Measurements from ENCODE around the gene GARS1.

Gene GARS1

DNA sequence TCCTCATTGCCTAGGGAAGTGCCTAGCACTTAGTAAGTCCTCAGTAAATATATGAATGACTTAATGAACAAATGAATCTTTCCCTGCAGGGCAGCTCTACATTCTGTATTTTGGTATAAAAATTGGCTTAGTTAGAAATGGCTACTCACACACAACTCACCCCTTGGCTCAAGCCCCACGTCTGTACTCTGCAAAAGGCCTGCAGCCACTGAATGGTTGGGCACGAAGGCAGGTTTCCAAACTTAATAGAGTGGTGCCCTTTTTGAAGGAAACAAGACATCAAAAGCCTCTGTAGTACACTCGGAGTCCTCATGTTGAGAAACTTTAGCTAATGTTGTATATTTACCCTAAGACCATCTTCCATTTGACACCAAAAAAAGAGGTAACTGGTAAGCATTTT, 51.0 kb downstream of the GARS1 start:
- Histone ChIP-seq H3K36me3 (peaks cover 38 to 53% (median 46%) of the 10 kb centered on the region in 11 experiments), H3K9me3 (replicated peaks in 1 of 11) (no peaks in the 10 kb centered on the region), H4K20me1 (peaks cover 0 to 23% (median 14%) of the 10 kb centered on the region in 11 experiments; a peak in 12 of 22 replicates), H3K27me3 (no peaks in the 10 kb centered on the region), H3K9ac (no peak overlapping the region), H3K4me3 (no peak overlapping the region), H3K27ac (no peak overlapping the region), H3K4me2 (no peak overlapping the region), H3K4me1 (no peaks in the 10 kb centered on the region)
- TF ChIP-seq Cebpa-rat (IDR thresholded peaks at IDR 0.05) = no peak

- H3K4me2 ChIP-seq = no peak overlapping the region
- TF ChIP-seq Cebpa-rat (IDR thresholded peaks at IDR 0.05) = no peak
- no peaks in the 10 kb centered on the region for H3K27me3 ChIP-seq
- H3K27ac ChIP-seq = no peak overlapping the region
- H3K36me3 ChIP-seq = peaks cover 38 to 53% (median 46%) of the 10 kb centered on the region in 11 experiments
- peaks cover 0 to 23% (median 14%) of the 10 kb centered on the region in 11 experiments; a peak in 12 of 22 replicates for H4K20me1 ChIP-seq
- no peaks in the 10 kb centered on the region for H3K4me1 ChIP-seq
- H3K4me3 ChIP-seq = no peak overlapping the region
- H3K9ac ChIP-seq = no peak overlapping the region
- H3K9me3 ChIP-seq (replicated peaks in 1 of 11) = no peaks in the 10 kb centered on the region
Observed at GRCh38 chr7:30646154-30646553, 51.5 kb downstream of the GARS1 start.

DNA sequence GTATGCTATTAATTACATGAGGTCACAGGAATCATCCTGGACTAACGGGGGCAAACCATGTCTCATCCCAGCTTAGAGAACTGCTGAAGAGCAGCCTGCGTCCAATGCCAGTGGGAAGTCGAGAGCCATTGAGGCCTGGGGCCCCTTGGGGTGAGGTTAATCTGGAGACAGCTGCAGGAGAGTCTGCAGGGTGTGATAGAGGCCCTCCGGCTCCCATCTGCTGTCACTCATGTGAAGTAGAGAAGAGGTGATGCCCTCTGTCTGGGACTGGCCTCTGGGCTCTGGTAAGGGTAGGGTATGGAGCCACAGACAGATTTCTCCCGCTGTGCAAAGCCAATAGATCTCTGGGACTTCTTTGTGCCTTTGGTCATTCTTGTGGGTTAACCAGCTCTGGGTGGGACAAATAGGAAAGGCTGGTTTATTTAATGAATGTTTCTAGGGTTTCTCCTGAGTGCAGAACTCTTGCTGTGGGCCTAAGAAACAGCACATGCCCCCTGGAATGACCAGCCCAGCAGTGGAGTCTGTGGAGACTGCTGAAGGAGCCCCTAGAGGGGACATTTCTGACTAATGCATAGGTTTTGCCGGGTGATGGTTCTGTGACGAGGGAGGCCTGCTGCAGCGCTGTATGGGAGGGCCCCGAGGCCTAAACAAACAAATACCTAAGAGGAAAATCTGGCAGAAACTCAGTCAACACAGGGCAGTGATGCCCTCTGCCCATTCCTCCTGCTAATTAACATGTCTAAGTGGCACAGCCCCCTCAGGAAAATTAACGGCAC, 53.1 kb downstream of the GARS1 start:
- H3K4me1 ChIP-seq = peaks cover 0 to 10% (median 8%) of the 10 kb centered on the region in 10 experiments; a peak in 15 of 20 replicates
- no peak overlapping the region; a peak in 2 of 22 replicates for H3K27ac ChIP-seq
- H3K9me3 ChIP-seq (replicated peaks in 1 of 11) = no peaks in the 10 kb centered on the region
- no peak overlapping the region for H3K4me2 ChIP-seq
- H3K9ac ChIP-seq = no peak overlapping the region
- peaks cover 36 to 50% (median 43%) of the 10 kb centered on the region in 11 experiments for H3K36me3 ChIP-seq
- H3K27me3 ChIP-seq = no peaks in the 10 kb centered on the region
- H4K20me1 ChIP-seq = peaks cover 0 to 23% (median 14%) of the 10 kb centered on the region in 11 experiments; a peak in 12 of 22 replicates
- no peak overlapping the region for H3K4me3 ChIP-seq
- no peak for TF ChIP-seq Cebpa-rat (IDR thresholded peaks at IDR 0.05)

- Histone ChIP-seq H3K4me2 (no peak overlapping the region), H3K9ac (no peak overlapping the region), H3K9me3 (replicated peaks in 1 of 11) (no peaks in the 10 kb centered on the region)
Observed at GRCh38 chr7:30648744-30649540, 54.3 kb downstream of the GARS1 start.

DNA sequence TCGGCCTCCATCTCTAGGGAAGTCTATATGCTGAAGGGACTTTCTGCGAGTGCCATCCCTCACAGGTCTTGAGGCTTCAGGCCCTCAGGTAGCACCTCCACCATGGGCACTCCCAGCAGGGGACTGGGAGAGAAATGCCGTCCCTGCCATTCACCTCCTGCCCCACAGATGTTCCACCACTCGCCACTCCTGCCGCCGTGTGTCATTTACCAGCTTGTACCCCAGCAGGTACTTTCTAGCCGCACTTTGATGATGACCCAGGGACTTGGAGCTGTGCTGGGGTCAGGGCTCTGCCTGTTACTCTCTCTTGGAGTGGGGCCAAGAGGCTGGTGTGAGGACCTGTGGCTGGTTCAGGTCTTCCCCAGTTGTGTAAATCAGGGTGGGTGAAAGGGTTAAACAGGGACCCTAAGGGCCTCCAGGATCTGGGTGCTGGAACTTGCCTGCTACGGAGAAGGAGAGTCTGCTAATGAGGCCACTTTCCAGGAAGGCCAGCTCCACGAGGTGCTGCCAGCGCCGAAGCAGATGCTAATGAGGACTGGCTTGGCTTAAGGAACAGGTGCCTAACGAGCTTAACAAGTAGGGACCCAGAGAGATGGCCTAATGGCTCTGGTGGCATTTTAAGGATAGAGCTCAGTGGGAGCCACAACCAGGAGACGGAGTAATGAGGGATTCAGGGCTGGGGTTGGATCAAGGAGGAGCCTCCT, 55.2 kb downstream of the GARS1 start:
- Histone ChIP-seq H3K9me3 (replicated peaks in 1 of 11) (no peaks in the 10 kb centered on the region), H3K4me3 (no peak overlapping the region), H4K20me1 (peaks cover 0 to 10% (median 0%) of the 10 kb centered on the region in 11 experiments; a peak in 5 of 22 replicates), H3K4me2 (no peak overlapping the region), H3K4me1 (peaks cover 0 to 31% (median 22%) of the 10 kb centered on the region in 10 experiments; a peak in 15 of 20 replicates), H3K27ac (no peak overlapping the region), H3K9ac (no peak overlapping the region), H3K27me3 (no peaks in the 10 kb centered on the region), H3K36me3 (peaks cover 15 to 29% (median 23%) of the 10 kb centered on the region in 11 experiments)
- no peak for TF ChIP-seq Cebpa-rat (IDR thresholded peaks at IDR 0.05)

More at GRCh38 chr7:30648744-30649540, 54.3 kb downstream of the GARS1 start:
- H3K27me3 ChIP-seq = no peaks in the 10 kb centered on the region
- H3K36me3 ChIP-seq = peaks cover 24 to 39% (median 32%) of the 10 kb centered on the region in 11 experiments
- peaks cover 0 to 14% (median 6%) of the 10 kb centered on the region in 11 experiments; a peak in 11 of 22 replicates for H4K20me1 ChIP-seq
- no peak overlapping the region for H3K27ac ChIP-seq
- no peak overlapping the region for H3K4me3 ChIP-seq
- no peak for TF ChIP-seq Cebpa-rat (IDR thresholded peaks at IDR 0.05)
- H3K4me1 ChIP-seq = peaks cover 0 to 21% (median 19%) of the 10 kb centered on the region in 10 experiments; a peak in 15 of 20 replicates

GRCh38 chr7:30650421-30650808, 55.7 kb downstream of the GARS1 start:
- H3K36me3 ChIP-seq = peaks cover 10 to 24% (median 18%) of the 10 kb centered on the region in 11 experiments; a peak in 21 of 22 replicates
- no peak overlapping the region for H3K27ac ChIP-seq
- H3K4me1 ChIP-seq = peaks cover 4 to 36% (median 26%) of the 10 kb centered on the region in 10 experiments; a peak in 17 of 20 replicates
- H3K4me2 ChIP-seq = no peak overlapping the region
- H3K4me3 ChIP-seq = no peak overlapping the region
- no peaks in the 10 kb centered on the region for H3K9me3 ChIP-seq (replicated peaks in 1 of 11)
- H3K9ac ChIP-seq = no peak overlapping the region
- H3K27me3 ChIP-seq = no peaks in the 10 kb centered on the region
- TF ChIP-seq Cebpa-rat (IDR thresholded peaks at IDR 0.05) = no peak
- peaks cover 0 to 10% (median 0%) of the 10 kb centered on the region in 11 experiments; a peak in 3 of 22 replicates for H4K20me1 ChIP-seq

- Histone ChIP-seq H3K36me3 (peaks cover 0 to 7% (median 2%) of the 10 kb centered on the region in 11 experiments; a peak in 6 of 22 replicates), H3K4me2 (peak overlapping the region in 9 of 11 experiments; percentile 19 to 69 (median 58); a peak in 14 of 22 replicates), H3K9me3 (replicated peaks in 1 of 11) (no peaks in the 10 kb centered on the region), H4K20me1 (peaks cover 0 to 9% (median 0%) of the 10 kb centered on the region in 11 experiments; a peak in 2 of 22 replicates), H3K4me1 (peaks cover 16 to 53% (median 43%) of the 10 kb centered on the region in 10 experiments), H3K27me3 (no peaks in the 10 kb centered on the region), H3K4me3 (no peak overlapping the region), H3K27ac (peak overlapping the region in 5 of 11 experiments; percentile 8 to 45 (median 26); a peak in 2 of 22 replicates), H3K9ac (no peak overlapping the region)
- TF ChIP-seq Cebpa-rat (IDR thresholded peaks at IDR 0.05) = no peak
Observed at GRCh38 chr7:30652132-30652531, 57.5 kb downstream of the GARS1 start.
